ENCODE measurements around the gene LRP1B.

Gene LRP1B

DNA sequence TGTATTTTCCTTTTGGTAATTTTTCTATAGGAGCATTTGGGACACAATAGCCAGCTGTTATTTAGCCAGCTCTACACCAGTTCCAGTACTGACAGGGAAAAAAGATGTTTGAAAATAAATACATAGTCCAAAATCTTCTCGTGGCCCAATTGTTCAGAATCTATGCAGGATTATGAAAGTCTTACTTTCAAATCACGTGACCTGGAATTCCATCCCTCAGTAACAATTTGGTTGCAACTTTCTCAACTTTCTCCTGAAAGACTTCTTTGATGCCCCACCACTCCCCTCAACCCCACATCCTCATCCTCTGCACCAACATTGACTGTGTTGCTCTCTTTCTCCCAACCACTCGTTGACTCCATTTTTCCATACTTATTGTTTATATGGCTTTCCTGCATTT is 539.0 kb downstream of the LRP1B start:
- no peak for DNase-seq (ENCODE audit: low read depth, low spot score)

DNA sequence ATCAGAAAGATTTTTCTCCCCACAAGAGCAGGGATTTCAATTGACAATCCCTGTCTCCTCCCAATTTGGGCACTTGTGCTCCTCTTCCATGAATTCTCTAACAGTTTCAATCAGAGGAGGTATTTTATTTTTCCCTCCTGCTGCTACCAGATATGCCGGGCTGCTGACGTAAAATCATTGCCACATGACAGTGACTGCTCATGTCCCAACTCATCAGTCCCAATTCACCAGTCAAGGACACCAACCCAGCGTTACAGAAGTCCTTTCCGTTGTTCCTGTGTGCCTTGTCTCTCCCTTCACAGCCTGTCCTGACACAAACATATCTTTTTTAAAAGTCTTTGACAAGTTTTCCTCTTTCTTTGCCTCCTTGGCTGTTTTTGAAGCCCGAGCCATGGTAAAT is 540.2 kb downstream of the LRP1B start:
- DNase-seq (ENCODE audit: low read depth, low spot score) = no peak

DNA sequence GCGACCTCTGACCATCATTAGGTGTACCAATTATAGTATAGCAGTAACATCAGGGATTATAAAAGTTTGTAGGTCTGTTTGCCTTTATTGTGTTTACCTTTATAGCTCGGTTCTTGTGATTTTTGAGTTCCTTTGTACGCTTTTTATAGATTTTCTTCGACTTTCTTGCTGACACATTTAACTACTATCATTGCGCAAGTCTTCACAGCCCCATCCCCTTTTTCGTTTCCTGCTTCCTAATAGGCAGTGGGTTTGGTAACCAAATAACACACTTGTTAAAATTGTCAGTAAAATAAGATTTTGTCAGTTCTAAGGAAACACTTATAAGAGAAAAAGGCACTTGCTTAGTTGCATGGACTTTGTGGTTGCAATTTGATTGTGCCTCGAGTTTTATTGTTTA is 541.5 kb downstream of the LRP1B start:
- no peak for DNase-seq (ENCODE audit: low read depth, low spot score)

DNA sequence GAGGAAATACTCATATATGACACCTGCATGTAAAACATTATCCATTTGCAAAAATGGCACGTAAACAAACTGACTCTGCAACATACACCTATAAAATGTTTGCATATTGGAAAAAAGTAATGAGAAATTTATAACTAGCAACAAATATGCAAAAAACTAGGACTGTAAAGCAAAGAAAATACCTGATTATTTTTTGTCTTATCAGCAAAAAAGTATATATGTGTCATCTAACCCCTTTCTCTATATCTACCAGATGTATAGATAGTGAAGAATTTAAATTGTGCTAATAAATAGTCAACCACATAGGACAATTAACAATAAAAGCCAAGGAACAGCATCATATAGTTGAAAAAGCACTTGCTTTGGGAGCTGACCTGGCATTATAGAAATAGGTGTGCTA is 543.8 kb downstream of the LRP1B start:
- DNase-seq (ENCODE audit: low read depth, low spot score) = no peak

DNA sequence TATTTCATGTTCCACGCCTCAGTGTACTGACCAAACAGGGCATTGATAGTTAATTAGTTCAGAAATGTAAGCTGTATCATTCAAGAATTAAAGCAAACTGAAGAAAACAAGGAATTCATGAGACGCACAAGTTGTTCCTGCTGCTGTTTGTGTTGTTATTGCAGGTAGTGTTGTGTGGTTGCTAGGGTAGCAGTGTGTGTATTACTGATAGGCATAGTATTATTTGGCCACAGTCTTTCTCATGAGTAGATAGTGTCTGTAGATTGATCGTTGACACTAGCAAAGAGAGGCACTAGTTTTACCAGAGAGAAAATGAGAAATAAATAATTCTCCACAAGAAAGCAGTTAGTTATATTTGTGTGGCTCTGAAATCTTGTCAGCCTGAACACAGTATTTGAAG is 548.6 kb downstream of the LRP1B start:
- no peak for DNase-seq (ENCODE audit: low read depth, low spot score)

DNA sequence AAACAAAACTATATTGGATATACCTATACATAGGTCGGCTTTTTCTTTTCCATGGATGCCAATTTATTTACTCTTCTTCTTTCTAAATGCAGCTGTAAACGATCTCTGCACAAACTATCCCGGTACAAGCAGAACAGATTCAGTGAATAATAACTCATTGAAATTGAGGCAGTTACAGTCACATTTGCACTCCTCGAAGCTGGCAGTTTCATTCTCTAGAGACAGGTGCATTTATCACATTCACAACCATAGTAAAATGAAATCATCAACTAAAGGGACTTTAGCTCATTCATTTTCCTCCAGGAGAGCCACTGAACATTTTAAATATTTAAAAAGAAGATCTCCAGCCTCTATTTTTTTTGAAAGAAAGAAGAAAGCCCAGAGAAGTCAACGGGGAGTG is 551.7 kb downstream of the LRP1B start:
- DNase-seq (ENCODE audit: low read depth, low spot score) = no peak

DNA sequence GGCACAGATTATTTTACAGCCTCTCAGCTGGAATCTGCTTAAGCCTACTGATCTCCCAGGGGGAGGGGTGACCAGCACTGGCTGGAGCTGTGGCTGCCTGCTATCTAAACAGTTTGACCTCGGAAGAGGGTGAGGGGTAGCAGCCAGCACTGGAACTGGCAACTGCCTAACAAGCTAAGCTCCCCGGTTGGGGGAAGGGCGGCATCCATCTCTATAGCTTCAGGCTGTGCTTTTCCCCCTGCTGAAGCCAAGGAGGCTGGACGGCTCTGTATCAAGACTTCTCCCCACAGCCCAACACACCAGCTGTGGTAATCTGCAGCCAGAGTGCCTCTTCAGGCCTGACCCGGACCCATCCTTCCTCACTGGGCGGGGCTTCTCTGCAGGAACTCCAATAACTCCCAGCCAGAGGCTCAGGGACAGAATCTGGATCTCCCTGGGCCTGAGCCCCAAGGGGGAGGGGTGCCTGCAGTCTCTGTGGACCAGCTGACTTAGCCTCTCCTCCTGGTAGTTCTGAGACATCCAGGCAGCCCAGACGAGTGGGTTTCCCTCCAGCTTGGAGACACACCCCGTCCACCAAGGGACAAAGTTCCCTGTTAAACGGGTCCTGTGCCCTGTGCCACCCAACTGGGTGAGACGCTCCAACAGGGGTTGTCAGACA is 560.2 kb downstream of the LRP1B start:
- no peak for DNase-seq (ENCODE audit: low read depth, low spot score)

DNA sequence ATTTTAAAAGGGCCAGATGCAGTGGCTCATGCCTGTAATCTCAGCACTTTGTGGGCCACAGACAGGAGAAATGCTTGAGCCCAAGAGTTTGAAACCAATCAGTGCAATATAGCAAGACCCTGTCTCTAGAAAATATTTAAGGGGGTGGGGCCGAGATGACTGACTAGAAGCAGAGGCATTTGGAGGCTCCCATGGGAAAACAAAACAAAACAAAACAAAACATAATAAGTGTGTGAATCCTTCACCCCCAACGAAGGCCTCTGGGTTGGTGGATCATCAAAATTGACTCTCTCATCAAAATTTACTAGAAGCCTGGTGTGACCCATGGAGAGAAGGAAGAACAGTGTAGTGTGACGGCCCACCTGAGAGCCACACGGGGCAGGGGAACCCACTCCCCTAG is 560.9 kb downstream of the LRP1B start:
- no peak for DNase-seq (ENCODE audit: low read depth, low spot score)

DNA sequence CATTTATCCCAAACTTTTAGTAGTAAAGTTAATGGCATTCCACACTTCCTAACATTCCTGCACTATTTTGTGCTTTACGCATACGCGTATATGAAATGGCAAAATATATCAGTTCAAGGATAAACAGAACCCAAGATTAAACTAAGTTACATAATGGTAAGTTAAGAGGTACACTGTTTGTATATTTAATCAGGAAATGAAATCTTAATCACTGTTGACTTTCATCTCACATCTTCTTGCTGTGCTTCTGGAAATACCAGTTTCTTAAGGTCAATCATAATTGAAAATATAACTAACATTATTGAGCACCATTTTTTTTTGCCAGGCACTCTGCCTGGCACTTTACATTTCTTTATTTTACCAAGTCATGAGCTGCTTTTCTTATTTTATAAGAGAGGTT is 565.2 kb downstream of the LRP1B start:
- DNase-seq (ENCODE audit: low read depth, low spot score) = no peak

DNA sequence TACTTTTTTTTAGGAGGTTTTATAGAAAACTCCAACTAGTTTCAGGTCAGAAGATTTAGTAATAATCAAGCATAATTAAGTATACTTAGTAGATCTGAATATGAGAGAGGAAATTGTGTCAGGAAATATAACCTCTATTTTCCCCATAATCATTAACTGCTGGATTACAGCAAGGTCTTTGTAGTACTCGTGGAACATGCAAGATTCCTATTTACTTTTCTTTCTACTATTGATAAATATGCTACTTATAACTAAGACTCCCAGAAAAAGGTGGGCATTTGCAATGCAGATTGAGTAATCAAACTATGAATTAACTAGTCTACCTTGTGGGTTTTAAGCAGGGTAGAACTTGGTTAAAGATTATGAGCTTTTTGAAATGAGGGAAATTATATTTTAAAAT is 570.1 kb downstream of the LRP1B start:
- DNase-seq (ENCODE audit: low read depth, low spot score) = no peak

DNA sequence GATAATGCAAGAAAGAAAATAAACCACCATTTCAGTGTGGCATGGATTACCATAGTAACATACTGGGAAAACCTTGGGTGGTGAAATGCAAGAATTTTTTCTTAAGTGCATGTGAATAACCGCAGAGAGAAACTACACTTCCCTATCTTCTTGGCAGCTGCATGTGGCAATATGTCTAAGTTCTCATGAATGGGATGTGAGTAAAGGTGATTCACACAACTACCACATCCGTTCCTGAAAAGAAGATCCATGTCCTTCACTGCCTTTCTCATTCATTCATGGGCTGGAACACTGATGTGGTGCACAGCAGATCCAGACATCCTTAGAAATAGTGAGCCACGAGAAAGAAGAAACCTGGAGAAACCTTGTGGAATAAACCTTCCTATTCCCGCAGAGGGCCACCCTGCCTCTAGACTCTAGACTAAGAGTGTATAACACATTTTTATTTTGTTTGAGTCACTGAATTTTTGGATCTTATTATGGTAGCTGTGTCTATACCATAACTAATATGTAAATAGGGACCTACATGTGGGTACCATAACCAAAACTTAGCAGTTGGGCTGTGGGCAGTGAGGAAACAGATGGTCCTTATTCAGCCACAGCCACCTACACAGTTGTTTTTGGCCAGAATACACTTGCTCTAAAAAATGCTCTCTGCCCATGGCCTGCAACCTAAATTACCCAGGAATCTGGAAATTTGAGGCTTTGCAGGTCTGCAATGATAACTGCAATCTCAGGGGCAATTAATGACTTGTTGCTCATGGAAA is 573.3 kb downstream of the LRP1B start:
- DNase-seq (ENCODE audit: low read depth, low spot score) = no peak

DNA sequence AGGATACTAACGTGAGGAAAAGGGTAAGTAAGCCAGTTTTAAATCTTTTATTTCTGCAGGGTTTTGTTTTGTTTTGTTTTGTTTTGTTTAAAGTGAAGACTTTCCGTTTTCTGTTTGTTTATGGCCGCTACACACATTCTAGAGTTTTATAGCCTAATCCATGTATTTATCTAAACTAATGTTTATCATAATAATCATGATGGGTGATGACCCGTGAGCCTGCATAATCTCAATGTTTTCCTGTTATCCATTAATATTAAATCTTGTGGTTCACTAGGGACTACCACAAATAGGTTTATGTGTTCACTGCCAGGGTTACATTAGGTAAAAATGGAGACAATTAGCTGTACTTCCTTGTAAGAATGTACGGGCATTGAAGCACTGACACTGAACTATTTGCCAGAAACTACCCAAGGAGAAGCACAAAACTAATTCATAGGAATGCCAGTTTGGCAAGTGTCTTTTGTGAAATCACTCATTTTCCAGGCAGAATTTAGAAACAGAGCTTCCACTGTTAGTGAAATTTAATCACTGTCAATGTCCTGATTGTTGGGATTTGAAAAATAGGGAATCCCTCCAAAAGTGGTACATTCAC is 574.8 kb downstream of the LRP1B start:
- no peak for DNase-seq (ENCODE audit: low read depth, low spot score)

DNA sequence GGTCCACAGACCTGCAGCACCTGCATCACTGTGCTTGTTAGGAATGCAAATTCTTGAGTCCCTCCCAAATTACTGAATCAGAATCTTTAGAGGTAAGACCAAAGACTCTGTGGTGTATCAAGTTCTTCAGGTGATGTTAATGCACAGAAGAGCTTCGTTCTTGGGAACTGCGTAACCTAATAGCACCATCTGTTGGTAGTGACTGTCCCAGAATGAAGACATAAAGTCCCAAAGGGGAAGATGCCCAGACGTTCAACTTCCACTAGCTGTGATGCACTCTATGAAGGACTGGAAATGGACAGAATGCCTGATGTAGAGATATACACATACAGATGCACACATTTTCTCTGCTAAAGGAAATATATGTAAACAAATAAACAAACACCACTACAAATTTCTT is 576.0 kb downstream of the LRP1B start:
- DNase-seq (ENCODE audit: low read depth, low spot score) = peak; percentile 30

DNA sequence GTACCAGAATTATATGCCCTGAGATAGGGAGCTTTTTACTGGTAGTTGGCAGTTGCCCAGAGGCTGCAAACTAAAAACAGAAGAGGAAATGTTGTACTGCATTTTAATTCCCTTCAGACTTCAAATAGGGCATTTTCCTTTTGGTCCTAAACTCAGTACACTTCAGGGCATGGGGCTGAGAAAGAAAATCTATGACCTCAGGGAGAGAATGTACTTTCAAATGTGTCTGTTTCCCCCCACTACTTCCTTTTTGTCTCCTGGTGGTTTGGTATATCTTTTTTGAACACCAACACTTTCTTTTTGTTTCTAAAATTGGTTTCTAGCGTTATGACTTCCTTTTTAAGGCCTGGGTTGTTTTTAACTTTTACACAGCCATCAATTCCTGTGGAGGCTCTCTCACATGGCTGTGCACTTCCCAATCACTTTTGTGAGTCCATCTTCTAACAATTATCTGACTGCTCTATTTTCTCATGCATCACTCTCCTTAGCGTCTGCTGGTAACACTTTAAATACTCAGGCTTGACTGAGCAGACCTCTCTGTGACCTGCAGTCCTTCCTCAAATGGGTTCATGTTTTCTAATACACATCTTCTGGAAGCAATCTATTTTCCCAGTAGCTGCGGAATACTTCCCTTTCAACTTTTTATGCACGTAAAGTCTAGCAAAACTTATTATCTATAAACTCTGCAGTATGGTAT is 596.0 kb downstream of the LRP1B start:
- no peak for DNase-seq (ENCODE audit: low read depth, low spot score)

DNA sequence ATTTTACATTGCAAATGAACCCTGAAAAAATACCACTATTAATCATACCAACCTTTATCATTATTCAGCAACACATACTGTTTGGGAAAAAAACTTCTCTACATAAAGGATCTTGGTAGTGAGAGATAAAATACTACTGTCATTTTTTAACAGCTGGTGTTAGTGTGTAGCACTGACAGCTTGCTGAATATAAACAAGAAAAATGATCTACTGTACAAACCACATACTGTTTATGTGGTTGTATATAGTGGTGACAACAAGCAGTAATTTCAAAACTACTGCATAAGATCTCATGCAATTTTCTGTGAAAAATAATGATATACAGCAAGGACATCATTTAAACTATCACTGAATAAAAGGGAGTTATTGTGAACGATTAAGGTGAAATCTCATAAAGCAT is 601.2 kb downstream of the LRP1B start:
- no peak for DNase-seq (ENCODE audit: low read depth, low spot score)

DNA sequence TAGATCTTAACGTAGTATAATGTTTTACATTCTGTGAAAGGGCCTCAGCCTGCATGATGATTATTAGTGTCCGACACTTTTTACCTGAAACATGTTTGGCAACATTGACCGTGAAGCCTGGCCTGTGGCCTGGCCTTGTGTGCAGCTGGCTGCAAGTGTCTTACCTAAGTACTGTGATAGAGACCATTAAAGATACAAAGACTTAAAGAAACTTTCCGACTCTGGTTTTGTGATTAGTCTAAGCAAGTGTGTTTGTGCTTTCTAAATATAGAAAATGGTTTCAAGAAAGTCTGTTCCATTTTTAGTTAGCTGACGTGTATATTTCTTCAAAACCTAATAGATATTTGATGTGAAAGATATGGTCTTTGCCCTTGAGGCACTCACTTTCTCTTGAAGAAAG is 601.8 kb downstream of the LRP1B start:
- no peak for DNase-seq (ENCODE audit: low read depth, low spot score)

DNA sequence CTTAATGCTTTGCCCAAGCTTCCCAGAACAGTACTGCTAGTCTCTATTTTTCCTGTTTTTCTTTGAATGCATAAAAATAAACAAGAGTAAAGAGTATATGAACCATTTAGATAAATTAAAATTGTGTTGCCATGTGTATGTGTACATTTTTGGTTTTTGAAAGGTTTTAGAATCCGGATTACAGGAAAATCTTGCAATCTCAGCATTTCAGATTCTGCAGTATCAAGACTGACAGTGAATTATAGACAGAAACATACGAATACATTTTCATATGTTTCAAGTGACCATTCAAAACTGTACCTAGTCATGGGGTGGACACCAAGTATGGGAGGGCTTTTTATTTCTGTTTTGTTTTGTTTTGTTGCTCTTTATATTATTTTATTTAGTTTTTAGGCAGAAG is 604.1 kb downstream of the LRP1B start:
- DNase-seq (ENCODE audit: low read depth, low spot score) = no peak

DNA sequence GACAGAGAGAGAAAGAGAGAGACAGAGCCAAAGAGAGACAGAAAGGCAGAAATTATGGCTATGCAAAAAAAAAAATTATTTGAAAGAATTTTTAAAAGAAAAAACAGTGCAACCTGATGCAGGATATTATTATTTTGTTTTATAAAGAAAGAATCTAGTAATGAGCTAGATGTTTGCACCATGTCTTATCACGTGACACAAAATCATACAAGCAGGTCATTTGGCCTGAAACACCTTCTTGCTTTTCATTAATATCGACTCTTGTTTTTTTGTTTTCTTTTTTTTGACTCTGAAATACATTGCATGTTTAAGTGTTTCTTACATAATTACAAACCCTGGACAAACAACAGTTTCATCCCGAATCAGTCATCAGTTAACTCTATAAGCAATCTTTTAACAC is 606.0 kb downstream of the LRP1B start:
- no peak for DNase-seq (ENCODE audit: low read depth, low spot score)

DNA sequence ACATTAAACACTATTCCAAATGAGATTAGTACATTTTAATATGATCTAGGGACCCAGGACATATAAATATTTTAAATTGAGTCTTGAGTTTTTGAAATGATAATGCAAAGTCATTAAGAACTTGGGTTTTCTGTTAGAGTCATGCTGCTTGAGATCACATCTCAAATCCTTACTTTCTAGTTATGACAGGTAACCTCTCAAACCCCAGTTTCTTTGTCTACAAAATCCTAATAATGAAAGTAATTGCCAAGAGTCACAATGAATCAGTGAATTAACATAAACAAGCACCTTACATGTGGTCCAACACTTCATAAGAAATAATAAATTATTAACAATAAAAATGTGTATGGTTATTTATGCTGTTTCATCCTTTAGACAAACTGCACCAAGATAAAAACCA is 607.6 kb downstream of the LRP1B start:
- no peak for DNase-seq (ENCODE audit: low read depth, low spot score)

DNA sequence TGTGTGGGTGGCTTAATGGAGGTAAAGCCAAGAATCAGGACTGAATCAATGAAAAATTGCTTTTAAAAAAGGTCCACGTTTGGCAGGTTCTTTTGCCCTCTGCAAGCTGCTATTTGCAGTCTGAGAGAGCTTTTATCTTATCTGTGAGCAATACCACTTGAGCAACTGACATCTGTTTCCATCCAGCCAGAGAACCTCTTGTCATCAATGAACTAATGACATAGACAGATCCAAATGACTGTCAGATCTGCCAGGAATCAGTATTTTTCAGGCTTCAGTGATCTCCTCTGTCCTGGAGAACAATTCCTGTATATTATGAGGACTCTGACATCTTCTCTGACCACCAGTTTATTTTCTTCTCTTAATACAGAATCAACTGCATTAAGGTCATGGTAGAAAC is 608.1 kb downstream of the LRP1B start:
- no peak for DNase-seq (ENCODE audit: low read depth, low spot score)

DNA sequence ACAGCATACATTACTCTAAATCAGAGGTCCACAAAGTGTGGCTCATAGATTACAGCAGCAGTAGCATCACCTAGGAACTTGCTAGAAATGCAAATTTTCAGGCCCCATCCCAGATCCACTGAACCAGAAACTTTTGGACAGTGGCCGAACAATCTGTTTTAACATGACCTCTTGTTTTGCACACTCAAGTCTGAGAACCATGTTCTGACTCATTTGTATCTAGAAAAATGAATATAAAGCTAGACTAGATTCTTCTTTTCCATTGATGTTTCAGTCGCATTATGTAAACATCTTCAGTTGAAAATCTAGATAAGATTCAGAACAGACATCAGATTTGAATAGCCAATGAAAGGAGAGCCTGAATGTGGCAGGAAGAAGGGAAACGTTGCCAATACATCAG is 608.8 kb downstream of the LRP1B start:
- DNase-seq (ENCODE audit: low read depth, low spot score) = no peak

DNA sequence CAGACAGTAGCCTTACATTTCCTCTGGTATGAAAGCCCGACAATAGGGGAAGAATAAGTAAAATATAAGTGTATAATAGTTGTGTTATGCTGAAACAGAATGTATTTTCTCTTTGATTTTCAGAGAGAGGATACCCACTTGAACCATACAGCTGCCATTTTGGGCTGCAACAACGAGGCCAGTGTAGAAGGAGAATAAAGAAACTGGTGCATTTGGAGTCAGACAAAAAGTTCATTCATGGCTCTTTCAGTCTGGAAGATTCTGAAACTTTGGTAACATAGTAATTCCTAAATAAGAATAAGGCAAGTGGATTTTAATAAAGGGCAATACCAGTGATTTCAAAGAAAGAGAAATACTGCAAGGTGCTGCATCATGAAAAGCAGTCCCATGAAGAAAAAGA is 610.9 kb downstream of the LRP1B start:
- DNase-seq (ENCODE audit: low read depth, low spot score) = no peak
